Measurements from ENCODE around the gene PHLDA1.

DNA sequence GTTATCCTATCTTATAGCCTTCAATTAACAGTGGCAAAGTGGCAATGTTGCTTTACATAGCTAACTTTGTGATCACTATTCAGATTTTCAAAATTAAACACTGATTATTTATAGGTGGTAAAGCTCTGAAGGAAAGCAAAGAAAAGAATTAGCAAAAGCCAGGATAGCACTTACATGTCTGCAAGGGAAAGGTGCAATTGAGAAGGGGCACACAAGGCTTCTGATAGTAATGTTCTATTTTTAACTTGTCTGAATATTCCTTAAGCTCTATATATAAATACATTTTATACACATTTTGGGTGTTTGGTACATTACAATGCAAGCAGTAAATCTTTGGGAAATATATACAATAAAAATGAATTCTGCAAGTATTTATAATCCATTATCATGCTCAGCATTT lies 42.0 kb upstream of the PHLDA1 start:
- TF ChIP-seq POLR2AphosphoS5 (IDR thresholded peaks at IDR 0.05) (no peak), EP300 (IDR thresholded peaks at IDR 0.05; ENCODE audit: low read depth) (no peak)
- TF ChIP-seq, protein P1, sequence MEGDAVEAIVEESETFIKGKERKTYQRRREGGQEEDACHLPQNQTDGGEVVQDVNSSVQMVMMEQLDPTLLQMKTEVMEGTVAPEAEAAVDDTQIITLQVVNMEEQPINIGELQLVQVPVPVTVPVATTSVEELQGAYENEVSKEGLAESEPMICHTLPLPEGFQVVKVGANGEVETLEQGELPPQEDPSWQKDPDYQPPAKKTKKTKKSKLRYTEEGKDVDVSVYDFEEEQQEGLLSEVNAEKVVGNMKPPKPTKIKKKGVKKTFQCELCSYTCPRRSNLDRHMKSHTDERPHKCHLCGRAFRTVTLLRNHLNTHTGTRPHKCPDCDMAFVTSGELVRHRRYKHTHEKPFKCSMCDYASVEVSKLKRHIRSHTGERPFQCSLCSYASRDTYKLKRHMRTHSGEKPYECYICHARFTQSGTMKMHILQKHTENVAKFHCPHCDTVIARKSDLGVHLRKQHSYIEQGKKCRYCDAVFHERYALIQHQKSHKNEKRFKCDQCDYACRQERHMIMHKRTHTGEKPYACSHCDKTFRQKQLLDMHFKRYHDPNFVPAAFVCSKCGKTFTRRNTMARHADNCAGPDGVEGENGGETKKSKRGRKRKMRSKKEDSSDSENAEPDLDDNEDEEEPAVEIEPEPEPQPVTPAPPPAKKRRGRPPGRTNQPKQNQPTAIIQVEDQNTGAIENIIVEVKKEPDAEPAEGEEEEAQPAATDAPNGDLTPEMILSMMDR (IDR thresholded peaks at IDR 0.05) = no peak

All from transverse colon (tissue), 4 donors.